GM08714 (cell line): ENCODE data around the gene FBXL7.

Source experiments
- H3K4me3 ChIP-seq: fragments of 200-500 bp; sonication (Bioruptor generic); 2 replicates; pipeline ENCODE4 v1.5.1; 2014; ENCODE audit warnings: mild to moderate bottlenecking, low read length, inconsistent platforms
- ZNF274 ChIP-seq: IDR thresholded peaks from 2 replicates; pipeline ENCODE4 v1.6.1; 2012; ENCODE audit warnings: mild to moderate bottlenecking, low read depth, low read length

Gene FBXL7

GRCh38 chr5:15946026-15946425 is 446.0 kb downstream of the FBXL7 start:
- no peak overlapping the region for H3K4me3 ChIP-seq
- no peak for TF ChIP-seq ZNF274

- TF ChIP-seq ZNF274 = no peak
- no peak overlapping the region for H3K4me3 ChIP-seq
Observed at GRCh38 chr5:15948190-15948589, 448.2 kb downstream of the FBXL7 start.

DNA sequence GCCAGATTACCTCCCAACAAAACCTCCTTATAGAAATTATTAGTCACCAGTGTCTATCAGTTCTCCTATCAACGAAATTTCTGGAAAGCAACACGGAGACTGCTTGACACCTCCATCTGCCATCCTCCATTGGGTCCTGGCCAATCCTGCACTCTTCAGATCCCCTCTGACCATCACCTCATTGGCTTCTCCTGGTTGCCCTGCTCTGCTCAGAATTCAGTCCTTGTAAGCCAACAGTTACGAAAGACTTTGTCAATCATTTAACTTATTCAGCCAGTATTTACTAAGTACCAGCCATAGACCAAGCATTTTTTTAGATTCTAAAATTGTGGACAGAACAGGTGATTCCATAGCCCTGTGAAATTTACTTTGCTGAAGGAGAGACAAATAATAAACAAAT is 451.1 kb downstream of the FBXL7 start:
- no peak overlapping the region for H3K4me3 ChIP-seq
- TF ChIP-seq ZNF274 = no peak

DNA sequence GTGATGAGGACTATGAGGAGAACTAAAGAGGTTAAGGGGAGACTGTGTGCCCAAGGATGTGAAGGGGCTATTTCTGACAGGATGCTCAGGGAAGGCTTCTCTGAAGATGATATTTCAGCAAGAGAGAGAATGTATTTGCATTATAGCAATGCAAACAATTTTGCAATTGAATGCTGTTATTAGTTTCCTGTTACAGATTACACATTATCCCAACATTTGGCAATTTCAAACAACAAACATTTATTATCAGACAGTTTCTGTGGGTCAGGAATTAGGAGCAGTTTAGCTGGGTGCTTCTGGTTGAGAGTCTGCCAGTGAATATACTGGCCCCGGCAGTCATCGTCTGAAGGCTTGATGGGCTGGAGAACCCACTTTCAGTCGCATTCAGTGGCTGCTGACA is 451.6 kb downstream of the FBXL7 start:
- no peak overlapping the region for H3K4me3 ChIP-seq
- TF ChIP-seq ZNF274 = no peak

DNA sequence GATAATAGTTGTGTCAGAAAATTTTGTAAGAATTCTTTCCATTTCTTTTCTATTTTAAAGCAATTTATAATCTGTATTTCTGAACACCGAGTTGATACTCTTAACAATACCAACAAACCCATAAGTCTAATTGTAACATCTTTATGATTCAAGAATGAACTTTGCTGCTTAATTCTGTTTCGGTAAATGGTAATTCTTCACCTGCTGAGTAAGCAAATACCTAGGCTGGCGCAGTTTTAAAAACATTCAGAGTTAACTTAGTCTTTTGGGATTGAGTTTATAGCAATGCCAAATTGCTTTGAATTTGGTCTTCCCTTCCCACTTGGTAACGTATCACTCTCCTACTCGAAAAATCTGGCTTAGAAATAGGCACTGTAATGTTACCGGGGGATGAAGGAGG is 456.6 kb downstream of the FBXL7 start:
- no peak overlapping the region for H3K4me3 ChIP-seq
- no peak for TF ChIP-seq ZNF274

DNA sequence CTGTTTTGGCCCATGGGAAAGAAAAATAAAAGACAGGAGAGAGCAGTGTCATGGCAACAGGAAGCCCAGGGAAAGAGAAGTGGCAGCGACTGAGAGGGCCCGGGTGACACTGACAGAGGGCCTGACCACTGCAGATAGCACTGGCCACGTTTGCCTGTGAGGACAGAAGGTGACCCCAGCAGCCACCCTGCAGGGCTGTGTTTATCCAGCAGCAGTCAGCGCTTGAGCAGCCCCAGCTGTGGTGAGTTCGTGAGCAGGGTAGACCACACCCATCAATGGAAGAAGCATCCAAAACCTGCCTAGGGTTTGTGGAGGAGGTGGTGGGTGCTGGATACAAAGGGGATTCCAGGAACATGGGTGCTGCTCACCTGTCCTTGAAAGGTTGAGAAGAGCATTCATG is 457.1 kb downstream of the FBXL7 start:
- no peak for TF ChIP-seq ZNF274

DNA sequence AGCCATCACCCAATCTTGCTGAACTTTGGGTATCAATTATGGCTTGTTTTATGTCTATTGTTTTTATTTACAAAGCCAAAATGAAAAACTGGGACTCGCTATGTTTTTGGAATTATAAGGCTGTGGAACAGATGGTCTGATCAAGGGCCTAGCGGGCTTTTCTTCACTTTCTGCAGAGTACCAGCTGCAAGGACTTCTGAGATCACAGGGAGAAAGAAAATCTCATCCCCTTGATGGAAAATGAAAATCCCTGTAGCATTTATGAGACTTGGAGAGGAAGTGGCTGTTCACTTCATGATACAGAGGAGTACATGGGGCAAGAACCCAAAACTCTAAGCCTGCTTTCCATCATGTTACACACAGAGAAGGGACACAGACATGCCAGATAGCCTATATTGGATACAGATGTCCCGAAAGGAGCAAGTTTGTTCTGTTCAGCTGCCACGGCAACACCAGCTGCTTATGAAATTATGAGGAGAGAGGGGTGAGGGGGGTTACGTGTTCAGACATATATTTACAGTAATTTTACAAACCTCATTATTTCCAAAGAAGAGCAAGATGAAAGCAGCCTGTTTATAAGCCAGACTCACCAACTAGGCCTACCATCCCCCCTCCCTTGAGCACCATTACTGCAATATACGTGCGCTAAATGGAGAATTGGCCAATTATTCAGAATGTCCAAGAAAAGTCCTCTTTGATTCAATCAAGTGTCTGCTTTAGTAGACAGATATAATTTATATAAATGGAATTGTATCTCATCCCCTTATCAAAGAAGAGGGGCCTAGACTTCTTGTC is 459.6 kb downstream of the FBXL7 start:
- no peak overlapping the region for H3K4me3 ChIP-seq
- no peak for TF ChIP-seq ZNF274

More for the DNA sequence above, 457.1 kb downstream of the FBXL7 start:
- H3K4me3 ChIP-seq = no peak overlapping the region

GRCh38 chr5:15966066-15966640 is 466.2 kb downstream of the FBXL7 start:
- TF ChIP-seq ZNF274 = no peak
- no peak overlapping the region for H3K4me3 ChIP-seq

- TF ChIP-seq ZNF274 = no peak
- H3K4me3 ChIP-seq = no peak overlapping the region
Observed at GRCh38 chr5:15966651-15967050, 466.7 kb downstream of the FBXL7 start.

DNA sequence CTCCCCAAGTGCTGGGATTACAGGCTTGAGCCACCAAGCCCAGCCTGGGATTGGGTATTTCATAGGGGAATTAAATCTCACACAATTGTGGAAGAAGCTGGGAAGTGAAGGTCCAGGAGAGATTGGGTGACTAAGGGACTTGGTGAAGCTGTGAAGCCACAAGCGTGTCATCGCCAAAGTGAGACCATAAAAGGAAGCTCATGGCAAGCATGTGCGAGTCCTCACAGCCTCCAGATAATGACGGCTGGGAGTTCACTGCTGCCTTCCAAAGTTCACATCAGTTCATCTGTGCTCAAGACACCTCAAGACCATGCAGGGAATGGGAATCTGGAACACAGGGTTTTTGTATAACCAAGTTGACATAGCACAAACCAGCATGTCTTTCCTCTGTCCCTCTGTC is 469.0 kb downstream of the FBXL7 start:
- H3K4me3 ChIP-seq = no peak overlapping the region
- TF ChIP-seq ZNF274 = no peak

- no peak overlapping the region for H3K4me3 ChIP-seq
- TF ChIP-seq ZNF274 = no peak
Observed at GRCh38 chr5:15977851-15978250, 477.9 kb downstream of the FBXL7 start.

- TF ChIP-seq ZNF274 = no peak
Observed at GRCh38 chr5:15980835-15981234, 480.9 kb downstream of the FBXL7 start.

DNA sequence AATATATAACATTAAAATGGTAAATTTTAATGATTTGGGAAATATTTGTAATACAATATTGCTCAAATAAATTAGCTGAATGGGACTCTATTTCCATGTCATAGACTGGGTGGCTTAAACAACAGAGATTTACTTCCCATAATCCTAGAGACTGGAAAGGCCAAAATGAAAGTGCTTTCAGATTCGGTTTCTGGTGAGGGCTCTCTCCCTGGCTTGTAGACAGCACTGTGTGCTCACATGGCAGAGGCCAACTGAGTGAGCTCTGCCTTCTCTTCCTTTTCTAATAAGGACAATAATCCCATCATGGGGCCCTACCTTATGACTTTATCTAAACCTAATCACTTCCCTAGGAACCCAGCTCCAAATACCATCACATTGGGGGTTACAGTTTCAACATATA is 483.4 kb downstream of the FBXL7 start:
- no peak overlapping the region for H3K4me3 ChIP-seq
- no peak for TF ChIP-seq ZNF274

More at GRCh38 chr5:15980835-15981234, 480.9 kb downstream of the FBXL7 start:
- no peak overlapping the region for H3K4me3 ChIP-seq
